ENCODE results near the gene CADPS.
A peak's percentile ranks its signal among the peaks of the same experiment; 100 is the strongest.

CADPS gene

GRCh38 chr3:62500556-62501288 lies 374.5 kb downstream of the CADPS start:
- Histone ChIP-seq H3K27ac (replicated peaks) (no peak overlapping the region), H3K4me3 (replicated peaks; ENCODE audit: insufficient read depth, low read length) (no peak overlapping the region), H3K27me3 (ENCODE audit: insufficient read depth, poor library complexity, severe bottlenecking) (no peaks in the 10 kb centered on the region)
- TF ChIP-seq, protein P1, sequence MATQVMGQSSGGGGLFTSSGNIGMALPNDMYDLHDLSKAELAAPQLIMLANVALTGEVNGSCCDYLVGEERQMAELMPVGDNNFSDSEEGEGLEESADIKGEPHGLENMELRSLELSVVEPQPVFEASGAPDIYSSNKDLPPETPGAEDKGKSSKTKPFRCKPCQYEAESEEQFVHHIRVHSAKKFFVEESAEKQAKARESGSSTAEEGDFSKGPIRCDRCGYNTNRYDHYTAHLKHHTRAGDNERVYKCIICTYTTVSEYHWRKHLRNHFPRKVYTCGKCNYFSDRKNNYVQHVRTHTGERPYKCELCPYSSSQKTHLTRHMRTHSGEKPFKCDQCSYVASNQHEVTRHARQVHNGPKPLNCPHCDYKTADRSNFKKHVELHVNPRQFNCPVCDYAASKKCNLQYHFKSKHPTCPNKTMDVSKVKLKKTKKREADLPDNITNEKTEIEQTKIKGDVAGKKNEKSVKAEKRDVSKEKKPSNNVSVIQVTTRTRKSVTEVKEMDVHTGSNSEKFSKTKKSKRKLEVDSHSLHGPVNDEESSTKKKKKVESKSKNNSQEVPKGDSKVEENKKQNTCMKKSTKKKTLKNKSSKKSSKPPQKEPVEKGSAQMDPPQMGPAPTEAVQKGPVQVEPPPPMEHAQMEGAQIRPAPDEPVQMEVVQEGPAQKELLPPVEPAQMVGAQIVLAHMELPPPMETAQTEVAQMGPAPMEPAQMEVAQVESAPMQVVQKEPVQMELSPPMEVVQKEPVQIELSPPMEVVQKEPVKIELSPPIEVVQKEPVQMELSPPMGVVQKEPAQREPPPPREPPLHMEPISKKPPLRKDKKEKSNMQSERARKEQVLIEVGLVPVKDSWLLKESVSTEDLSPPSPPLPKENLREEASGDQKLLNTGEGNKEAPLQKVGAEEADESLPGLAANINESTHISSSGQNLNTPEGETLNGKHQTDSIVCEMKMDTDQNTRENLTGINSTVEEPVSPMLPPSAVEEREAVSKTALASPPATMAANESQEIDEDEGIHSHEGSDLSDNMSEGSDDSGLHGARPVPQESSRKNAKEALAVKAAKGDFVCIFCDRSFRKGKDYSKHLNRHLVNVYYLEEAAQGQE (IDR thresholded peaks at IDR 0.05; ENCODE audit: insufficient replicate concordance, low read depth), result no peak
- no peak for DNase-seq (ENCODE audit: low read depth in 1 of 2, low spot score in 1 of 2)

DNA sequence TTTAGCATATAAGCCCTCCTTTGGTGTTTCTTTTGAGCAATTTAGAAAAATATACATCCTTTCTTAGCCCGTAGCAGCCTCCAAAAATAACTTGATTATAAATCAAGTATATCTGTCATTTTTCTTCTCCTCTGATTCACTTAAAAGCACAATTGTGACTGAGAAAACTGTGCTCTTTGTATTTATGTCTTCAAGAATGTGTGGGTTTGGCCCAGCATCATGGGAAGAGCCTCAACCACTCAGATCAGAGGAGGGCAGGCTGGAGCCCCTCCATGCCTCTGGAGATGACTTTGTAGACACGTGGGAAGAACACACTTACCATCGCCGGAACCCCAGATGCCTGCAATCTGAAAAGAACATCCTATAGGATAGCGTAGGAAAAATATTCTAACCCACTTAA lies 378.1 kb downstream of the CADPS start:
- no peak for DNase-seq (ENCODE audit: low read depth in 1 of 2, low spot score in 1 of 2)

GRCh38 chr3:62496503-62496902 lies 378.7 kb downstream of the CADPS start:
- TF ChIP-seq POLR2AphosphoS5 (IDR thresholded peaks at IDR 0.05; ENCODE audit: low read depth) (no peak), GABPA (IDR thresholded peaks at IDR 0.05; ENCODE audit: low read depth) (no peak)
- no peak for DNase-seq (ENCODE audit: low read depth in 1 of 2, low spot score in 1 of 2)
- no peaks in the 10 kb centered on the region for H3K27me3 ChIP-seq (ENCODE audit: insufficient read depth, poor library complexity, severe bottlenecking)
- no peak overlapping the region for H3K4me3 ChIP-seq (replicated peaks; ENCODE audit: insufficient read depth, low read length)
- no peak overlapping the region for H3K27ac ChIP-seq (replicated peaks)

More for the DNA sequence above, 378.1 kb downstream of the CADPS start:
- TF ChIP-seq POLR2AphosphoS5 (IDR thresholded peaks at IDR 0.05; ENCODE audit: low read depth) (no peak), SPI1 (IDR thresholded peaks at IDR 0.05; ENCODE audit: borderline replicate concordance, low read depth) (no peak), GABPA (IDR thresholded peaks at IDR 0.05; ENCODE audit: low read depth) (no peak)
- TF ChIP-seq, protein P2, sequence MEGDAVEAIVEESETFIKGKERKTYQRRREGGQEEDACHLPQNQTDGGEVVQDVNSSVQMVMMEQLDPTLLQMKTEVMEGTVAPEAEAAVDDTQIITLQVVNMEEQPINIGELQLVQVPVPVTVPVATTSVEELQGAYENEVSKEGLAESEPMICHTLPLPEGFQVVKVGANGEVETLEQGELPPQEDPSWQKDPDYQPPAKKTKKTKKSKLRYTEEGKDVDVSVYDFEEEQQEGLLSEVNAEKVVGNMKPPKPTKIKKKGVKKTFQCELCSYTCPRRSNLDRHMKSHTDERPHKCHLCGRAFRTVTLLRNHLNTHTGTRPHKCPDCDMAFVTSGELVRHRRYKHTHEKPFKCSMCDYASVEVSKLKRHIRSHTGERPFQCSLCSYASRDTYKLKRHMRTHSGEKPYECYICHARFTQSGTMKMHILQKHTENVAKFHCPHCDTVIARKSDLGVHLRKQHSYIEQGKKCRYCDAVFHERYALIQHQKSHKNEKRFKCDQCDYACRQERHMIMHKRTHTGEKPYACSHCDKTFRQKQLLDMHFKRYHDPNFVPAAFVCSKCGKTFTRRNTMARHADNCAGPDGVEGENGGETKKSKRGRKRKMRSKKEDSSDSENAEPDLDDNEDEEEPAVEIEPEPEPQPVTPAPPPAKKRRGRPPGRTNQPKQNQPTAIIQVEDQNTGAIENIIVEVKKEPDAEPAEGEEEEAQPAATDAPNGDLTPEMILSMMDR (IDR thresholded peaks at IDR 0.05; ENCODE audit: insufficient read depth, low read length), result no peak
- TF ChIP-seq, protein P1 (IDR thresholded peaks at IDR 0.05; ENCODE audit: insufficient replicate concordance, low read depth), result no peak
- H3K27me3 ChIP-seq (ENCODE audit: insufficient read depth, poor library complexity, severe bottlenecking), result no peaks in the 10 kb centered on the region
- H3K4me3 ChIP-seq (replicated peaks; ENCODE audit: insufficient read depth, low read length), result no peak overlapping the region
- no peak overlapping the region for H3K27ac ChIP-seq (replicated peaks)

GRCh38 chr3:62493109-62493801 lies 382.0 kb downstream of the CADPS start:
- H3K4me3 ChIP-seq (replicated peaks; ENCODE audit: insufficient read depth, low read length), result no peak overlapping the region
- DNase-seq (ENCODE audit: low read depth in 1 of 2, low spot score in 1 of 2), result no peak
- TF ChIP-seq SPI1 (IDR thresholded peaks at IDR 0.05; ENCODE audit: borderline replicate concordance, low read depth) (no peak), GABPA (IDR thresholded peaks at IDR 0.05; ENCODE audit: low read depth) (no peak), POLR2AphosphoS5 (IDR thresholded peaks at IDR 0.05; ENCODE audit: low read depth) (no peak)
- TF ChIP-seq, protein P2 (IDR thresholded peaks at IDR 0.05; ENCODE audit: insufficient read depth, low read length), result peak; percentile 5
- TF ChIP-seq, protein P1 (IDR thresholded peaks at IDR 0.05; ENCODE audit: insufficient replicate concordance, low read depth), result no peak
- H3K27me3 ChIP-seq (ENCODE audit: insufficient read depth, poor library complexity, severe bottlenecking), result no peaks in the 10 kb centered on the region
- H3K27ac ChIP-seq (replicated peaks), result no peak overlapping the region
